T-cell (primary cell): ENCODE results near the gene TACSTD2. TPM values are rescaled to one million over a fixed set of nuclear protein-coding genes. Genes with fewer than 3 reads are reported as not detected.

Experiments used
- ATAC-seq, 4 experiments: fragments of 200-7000 bp in 3 of 4; fragments of 150-1000 bp in 1 of 4; cut with Tn5 transposase; replicated peaks in 1 of 4; 1 replicate in 3 of 4; 2 replicates in 1 of 4; pipeline ENCODE4 v1.10.0; 2021; ENCODE audit warnings: moderate library complexity in 3 of 4, mild to moderate bottlenecking in 2 of 4, moderate number of reproducible peaks in 1 of 4
- CTCF ChIA-PET, 2 donors: fragments of 300-600 bp; sonication (Branson Sonifier 250); formaldehyde crosslinking; loops; one replicate each; lab custom pipeline; 2022; ENCODE audit warnings: antibody characterized with exemption in 2 of 2; lab: Charles Lee
- POLR2A ChIA-PET, 2 donors: fragments of 300-600 bp; sonication (Branson Sonifier 250); formaldehyde crosslinking; loops; one replicate each; lab custom pipeline; 2022; ENCODE audit warnings: antibody characterized with exemption in 2 of 2; lab: Charles Lee
- DNase-seq, 35 experiments: peaks; one replicate each; pipeline versions ENCODE4 v3.0.0 to v3.0.0-alpha.2; 2013 to 2023
- H3K27ac ChIP-seq: one replicate; pipeline ENCODE4 v1.5.1; 2013; ENCODE audit warnings: low read length
- H3K27me3 ChIP-seq, 2 experiments: replicated peaks in 1 of 2; 1 replicate in 1 of 2; 2 replicates in 1 of 2; pipeline versions ENCODE4 v1.6.1 to v1.7.0; 2013; ENCODE audit warnings: low read length in 1 of 2, mixed read lengths in 1 of 2; ENCODE audit not compliant: control insufficient read depth in 2 of 2, insufficient read depth in 2 of 2; ENCODE audit errors: extremely low read depth in 1 of 2
- H3K36me3 ChIP-seq, 2 donors: 1 replicate in 1 of 2; 2 replicates in 1 of 2; pipeline versions ENCODE4 v1.6.1 to v1.7.0; 2013; ENCODE audit warnings: low read length in 1 of 2; ENCODE audit not compliant: control insufficient read depth in 2 of 2, insufficient read depth in 1 of 2; ENCODE audit errors: extremely low read depth in 1 of 2
- H3K4me1 ChIP-seq, 2 experiments: 1 replicate in 1 of 2; 2 replicates in 1 of 2; pipeline versions ENCODE4 v1.6.1 to v1.7.0; 2013; ENCODE audit warnings: low read length in 2 of 2, mixed read lengths in 1 of 2; ENCODE audit not compliant: insufficient read depth in 2 of 2, control insufficient read depth in 1 of 2; ENCODE audit errors: extremely low read depth in 1 of 2
- H3K4me3 ChIP-seq, 2 donors: 1 replicate in 1 of 2; 2 replicates in 1 of 2; pipeline versions ENCODE4 v1.5.1 to v1.7.0; 2013; ENCODE audit warnings: mild to moderate bottlenecking in 2 of 2, low read length in 1 of 2, moderate library complexity in 1 of 2; ENCODE audit not compliant: control insufficient read depth in 1 of 2; ENCODE audit errors: extremely low read depth in 1 of 2
- H3K9me3 ChIP-seq: 2 replicates; pipeline ENCODE4 v1.7.0; 2013
- H3K27ac Mint-ChIP-seq, 2 donors: one replicate each; pipeline ENCODE4 v1.8.0; 2020 to 2021; ENCODE audit warnings: mild to moderate bottlenecking in 2 of 2, mixed read lengths in 2 of 2
- H3K27me3 Mint-ChIP-seq, 2 donors: one replicate each; pipeline ENCODE4 v1.8.0; 2021 to 2022; ENCODE audit warnings: mixed read lengths in 2 of 2
- H3K36me3 Mint-ChIP-seq: one replicate; pipeline ENCODE4 v1.8.0; 2021; ENCODE audit warnings: mixed read lengths
- H3K4me1 Mint-ChIP-seq, 3 donors: one replicate each; pipeline ENCODE4 v1.8.0; 2020 to 2022; ENCODE audit warnings: mixed read lengths in 3 of 3, mild to moderate bottlenecking in 1 of 3
- H3K4me3 Mint-ChIP-seq, 3 donors: one replicate each; pipeline ENCODE4 v1.8.0; 2020 to 2022; ENCODE audit warnings: mild to moderate bottlenecking in 3 of 3, mixed read lengths in 3 of 3, moderate library complexity in 3 of 3
- H3K9me3 Mint-ChIP-seq, 3 donors: one replicate each; pipeline ENCODE4 v1.8.0; 2020 to 2022; ENCODE audit warnings: mixed read lengths in 3 of 3
- WGBS: methylation state at CpG from one replicate; pipeline ENCODE4 v1.1.5; 2013; ENCODE audit warnings: missing lambda C conversion rate; ENCODE audit not compliant: insufficient coverage; 5-methylcytosine and 5-hydroxymethylcytosine counted together
- total RNA-seq, 35 experiments: library from RNA in 6 of 35; stranded (reverse) in 6 of 35; fragments of 120-200 nt in 1 of 35; gene quantifications; one replicate each; pipeline versions ENCODE4 v1.2.1 to v1.2.4 and lab custom pipeline; 2013 to 2026

Gene TACSTD2
- total RNA-seq, 5 donors from 2014 or later (not counting 1 experiment from before 2014, with no cell fraction given) = 0.16 to 0.38 (median 0.25) TPM; not detected in 2

DNA sequence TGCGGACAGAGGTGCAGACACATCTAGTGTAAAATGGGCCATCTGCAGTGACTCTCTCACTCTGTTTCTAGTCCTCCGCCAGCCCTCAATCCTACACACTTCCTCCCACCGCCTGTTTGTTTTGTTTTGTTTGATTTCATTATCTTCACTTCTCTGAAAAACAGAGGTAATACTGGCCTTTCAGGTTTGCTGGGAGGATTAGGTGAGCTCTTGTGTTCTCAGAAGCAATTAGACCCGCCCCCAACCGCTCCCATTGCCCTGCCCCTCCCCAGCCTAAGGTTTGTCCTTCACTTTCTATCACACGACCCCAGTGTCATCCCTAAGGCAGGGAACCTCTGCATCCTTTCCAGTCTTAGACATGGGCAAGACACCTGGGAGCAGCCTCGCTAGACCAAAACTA, 43.2 kb upstream of the TACSTD2 start:
- no peaks in the 10 kb centered on the region for H3K36me3 ChIP-seq
- peaks cover 0 to 8% of the 10 kb centered on the region in 2 experiments for H3K27me3 ChIP-seq
- Mint-ChIP-seq H3K4me3 (no peak overlapping the region), H3K27ac (no peak overlapping the region), H3K27me3 (peaks cover 12 to 22% of the 10 kb centered on the region in 2 donors), H3K36me3 (no peaks in the 10 kb centered on the region), H3K4me1 (peaks cover 0 to 11% (median 4%) of the 10 kb centered on the region in 3 donors), H3K9me3 (no peaks in the 10 kb centered on the region)
- no peak overlapping the region for H3K4me3 ChIP-seq
- H3K9me3 ChIP-seq = no peaks in the 10 kb centered on the region
- 63% methylated on average over 4 of the region's 7 CpGs for WGBS
- DNase-seq (no peak), ATAC-seq (no peak)
- ChIA-PET POLR2A (no interaction called here), CTCF (no interaction called here)
- no peak overlapping the region for H3K27ac ChIP-seq
- peaks cover 0 to 9% of the 10 kb centered on the region in 2 experiments for H3K4me1 ChIP-seq

- Histone ChIP-seq H3K9me3 (no peaks in the 10 kb centered on the region), H3K27me3 (peaks cover 0 to 8% of the 10 kb centered on the region in 2 experiments), H3K27ac (no peak overlapping the region), H3K4me1 (peaks cover 0 to 9% of the 10 kb centered on the region in 2 experiments), H3K4me3 (no peak overlapping the region), H3K36me3 (no peaks in the 10 kb centered on the region)
- Mint-ChIP-seq H3K4me1 (peaks cover 0 to 11% (median 4%) of the 10 kb centered on the region in 3 donors), H3K9me3 (no peaks in the 10 kb centered on the region), H3K4me3 (no peak overlapping the region), H3K36me3 (no peaks in the 10 kb centered on the region), H3K27me3 (peaks cover 12 to 22% of the 10 kb centered on the region in 2 donors), H3K27ac (no peak overlapping the region)
- no peak for DNase-seq
- ATAC-seq = no peak
- WGBS = 83% methylated on average over 4 of the region's 5 CpGs
- ChIA-PET POLR2A (no interaction called here), CTCF (no interaction called here)
Observed at GRCh38 chr1:58619286-58620054, 42.4 kb upstream of the TACSTD2 start.

DNA sequence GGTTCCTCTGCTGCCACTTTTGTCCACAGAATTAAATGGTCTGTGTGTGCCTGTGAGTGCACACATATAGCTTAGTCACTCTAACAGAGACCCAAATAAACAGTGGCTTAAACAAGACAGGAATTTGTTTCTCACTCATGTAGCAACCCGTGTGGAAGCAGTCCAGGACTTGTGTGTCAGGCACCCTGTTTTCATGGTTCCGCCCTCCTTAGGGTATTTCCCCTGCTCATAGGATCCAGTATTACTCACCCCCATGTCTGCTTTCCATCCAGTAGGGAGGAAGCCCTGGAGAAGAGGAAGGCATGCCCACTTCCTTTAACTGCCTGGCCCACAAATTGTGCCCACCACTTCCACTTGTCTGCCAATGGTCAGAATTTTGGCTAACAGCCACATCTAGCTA, 41.3 kb upstream of the TACSTD2 start:
- Histone ChIP-seq H3K27ac (no peak overlapping the region), H3K36me3 (no peaks in the 10 kb centered on the region), H3K4me1 (peaks cover 0 to 9% of the 10 kb centered on the region in 2 experiments), H3K4me3 (no peak overlapping the region), H3K9me3 (no peaks in the 10 kb centered on the region), H3K27me3 (peaks cover 0 to 8% of the 10 kb centered on the region in 2 experiments)
- WGBS = 80% methylated on average over 1 of the region's 2 CpGs
- ATAC-seq = no peak
- H3K27me3 Mint-ChIP-seq = peaks cover 13 to 22% of the 10 kb centered on the region in 2 donors
- DNase-seq = peak in 1 of 35 experiments; percentile 11
- peaks cover 0 to 11% (median 4%) of the 10 kb centered on the region in 3 donors for H3K4me1 Mint-ChIP-seq
- H3K9me3 Mint-ChIP-seq = no peaks in the 10 kb centered on the region
- ChIA-PET CTCF (interaction anchor here in 1 of 2 donors (0.9 kb wide), 1 partner anchor 34 kb away, joined by 3 read pairs; no protein-coding TSS in a partner anchor), POLR2A (interaction anchor here in 1 of 2 donors (0.7 kb wide), 1 partner anchor 271 kb away, joined by 3 read pairs; no protein-coding TSS in a partner anchor)
- H3K4me3 Mint-ChIP-seq = no peak overlapping the region
- H3K36me3 Mint-ChIP-seq = no peaks in the 10 kb centered on the region
- H3K27ac Mint-ChIP-seq = no peak overlapping the region

DNA sequence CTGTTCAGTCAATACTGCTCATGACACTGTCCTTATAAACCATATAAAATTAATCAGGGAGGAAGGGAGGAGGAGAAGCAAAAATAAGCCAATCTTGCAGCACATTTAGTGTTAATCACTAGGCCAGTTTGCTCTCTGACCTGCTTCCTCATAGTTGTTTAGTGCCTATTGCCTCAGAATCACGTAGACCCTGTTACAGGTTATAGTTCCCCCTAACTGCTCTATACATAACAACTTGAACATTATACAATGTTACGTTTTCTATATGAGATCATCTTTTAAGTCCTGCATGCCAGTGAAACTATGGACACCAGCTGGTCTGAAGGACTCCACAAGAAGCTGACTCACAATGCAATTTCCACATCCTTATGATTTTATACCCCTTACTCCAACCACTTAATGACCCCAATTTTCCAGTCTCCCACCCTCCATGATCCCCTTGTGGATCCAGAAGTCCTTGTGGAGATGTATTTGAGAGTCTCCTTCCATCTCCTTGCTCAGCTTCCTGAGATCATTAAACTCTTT, 34.9 kb upstream of the TACSTD2 start:
- WGBS = 67% methylated on average over 1 of the region's 2 CpGs
- H3K4me3 Mint-ChIP-seq = no peak overlapping the region
- H3K27ac Mint-ChIP-seq = no peak overlapping the region
- DNase-seq (no peak), ATAC-seq (no peak)
- Histone ChIP-seq H3K9me3 (no peaks in the 10 kb centered on the region), H3K4me1 (no peaks in the 10 kb centered on the region), H3K27ac (no peak overlapping the region), H3K36me3 (no peaks in the 10 kb centered on the region), H3K27me3 (peaks cover 0 to 4% of the 10 kb centered on the region in 2 experiments), H3K4me3 (no peak overlapping the region)
- H3K27me3 Mint-ChIP-seq = peaks cover 42 to 54% of the 10 kb centered on the region in 2 donors
- ChIA-PET CTCF (no interaction called here), POLR2A (no interaction called here)
- H3K4me1 Mint-ChIP-seq = no peaks in the 10 kb centered on the region
- H3K36me3 Mint-ChIP-seq = no peaks in the 10 kb centered on the region
- peaks cover 3 to 6% (median 6%) of the 10 kb centered on the region in 3 donors for H3K9me3 Mint-ChIP-seq

DNA sequence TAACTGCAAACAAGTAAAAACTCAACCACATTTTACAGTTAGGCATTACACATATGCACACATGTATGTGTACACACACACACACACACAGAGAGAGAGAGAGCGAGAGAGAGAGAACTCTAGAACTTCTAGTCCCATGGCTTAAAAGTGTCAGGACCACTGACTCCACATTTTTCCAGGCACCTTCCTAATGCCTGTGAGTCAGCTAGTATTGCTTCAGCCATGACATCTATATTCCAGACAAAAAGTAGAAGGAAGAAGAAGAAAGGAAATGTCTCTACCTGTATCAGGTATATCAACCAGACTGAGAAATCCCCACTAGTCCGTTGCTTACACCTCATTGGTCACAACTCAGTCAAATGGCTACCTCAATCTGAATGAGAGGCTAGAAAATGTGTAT, 31.9 kb upstream of the TACSTD2 start:
- Mint-ChIP-seq H3K36me3 (no peaks in the 10 kb centered on the region), H3K27me3 (peaks cover 42 to 52% of the 10 kb centered on the region in 2 donors)
- CTCF ChIA-PET = no interaction called here

GRCh38 chr1:58608297-58608696, 31.2 kb upstream of the TACSTD2 start:
- Histone ChIP-seq H3K27me3 (peaks cover 0 to 8% of the 10 kb centered on the region in 2 experiments), H3K4me3 (no peak overlapping the region), H3K36me3 (no peaks in the 10 kb centered on the region), H3K27ac (no peak overlapping the region), H3K9me3 (no peaks in the 10 kb centered on the region), H3K4me1 (no peaks in the 10 kb centered on the region)
- H3K4me3 Mint-ChIP-seq = no peak overlapping the region
- peaks cover 45 to 57% of the 10 kb centered on the region in 2 donors for H3K27me3 Mint-ChIP-seq
- no peak overlapping the region for H3K27ac Mint-ChIP-seq
- DNase-seq (no peak), ATAC-seq (no peak)
- ChIA-PET CTCF (no interaction called here), POLR2A (no interaction called here)
- H3K36me3 Mint-ChIP-seq = no peaks in the 10 kb centered on the region
- peaks cover 22 to 32% (median 22%) of the 10 kb centered on the region in 3 donors for H3K9me3 Mint-ChIP-seq
- H3K4me1 Mint-ChIP-seq = no peaks in the 10 kb centered on the region

More for the DNA sequence above, 31.9 kb upstream of the TACSTD2 start:
- no peaks in the 10 kb centered on the region for H3K36me3 ChIP-seq
- no peaks in the 10 kb centered on the region for H3K4me1 Mint-ChIP-seq
- H3K27ac ChIP-seq = no peak overlapping the region
- DNase-seq (no peak), ATAC-seq (no peak)
- H3K4me3 Mint-ChIP-seq = no peak overlapping the region
- peaks cover 18 to 28% (median 20%) of the 10 kb centered on the region in 3 donors for H3K9me3 Mint-ChIP-seq
- WGBS = no CpG with 5 or more reads among the region's 2 CpGs
- H3K9me3 ChIP-seq = no peaks in the 10 kb centered on the region
- H3K27ac Mint-ChIP-seq = no peak overlapping the region
- H3K4me1 ChIP-seq = no peaks in the 10 kb centered on the region
- H3K27me3 ChIP-seq = peaks cover 0 to 8% of the 10 kb centered on the region in 2 experiments
- POLR2A ChIA-PET = no interaction called here
- H3K4me3 ChIP-seq = no peak overlapping the region
